HG03039 (cell line): ENCODE data around the gene CSTB.

ENCODE experiments used
- ATAC-seq: cut with Tn5 transposase; IDR thresholded peaks from one replicate; pipeline ENCODE4 v1.9.1; 2021; ENCODE audit warnings: mild to moderate bottlenecking, moderate library complexity; ENCODE audit not compliant: unreplicated experiment

The CSTB gene

GRCh38 chr21:43811262-43812105 lies 35.4 kb upstream of the CSTB start:
- no peak for ATAC-seq

GRCh38 chr21:43810505-43811261 lies 34.6 kb upstream of the CSTB start:
- ATAC-seq = peak; percentile 54

- ATAC-seq = no peak
Measured at GRCh38 chr21:43809853-43810504, 33.9 kb upstream of the CSTB start.

- ATAC-seq = no peak
Measured at GRCh38 chr21:43809346-43809799, 33.3 kb upstream of the CSTB start.

- ATAC-seq = no peak
Measured at GRCh38 chr21:43808832-43809251, 32.7 kb upstream of the CSTB start.

GRCh38 chr21:43808367-43808766 lies 32.3 kb upstream of the CSTB start:
- ATAC-seq = no peak

- no peak for ATAC-seq
Measured at GRCh38 chr21:43806017-43806710, 30.1 kb upstream of the CSTB start.

- peak; percentile 64 for ATAC-seq
Measured at GRCh38 chr21:43805275-43805800, 29.2 kb upstream of the CSTB start.

GRCh38 chr21:43803558-43804300 lies 27.6 kb upstream of the CSTB start:
- no peak for ATAC-seq

GRCh38 chr21:43802713-43803313 lies 26.7 kb upstream of the CSTB start:
- ATAC-seq = no peak

- no peak for ATAC-seq
Measured at GRCh38 chr21:43801006-43801783, 25.1 kb upstream of the CSTB start.

GRCh38 chr21:43800566-43800965 lies 24.5 kb upstream of the CSTB start:
- ATAC-seq = no peak

GRCh38 chr21:43800124-43800523 lies 24.0 kb upstream of the CSTB start:
- ATAC-seq = no peak

- no peak for ATAC-seq
Measured at GRCh38 chr21:43799301-43799840, 23.3 kb upstream of the CSTB start.

GRCh38 chr21:43797925-43798715 lies 22.0 kb upstream of the CSTB start:
- no peak for ATAC-seq

- no peak for ATAC-seq
Measured at GRCh38 chr21:43797415-43797814, 21.3 kb upstream of the CSTB start.

- no peak for ATAC-seq
Measured at GRCh38 chr21:43794857-43795256, 18.7 kb upstream of the CSTB start.

- no peak for ATAC-seq
Measured at GRCh38 chr21:43794311-43794710, 18.2 kb upstream of the CSTB start.
